B cell (primary cell): Measurements from ENCODE around the gene CALCOCO1. TPM values are rescaled to one million over a fixed set of nuclear protein-coding genes. Genes with fewer than 3 reads are reported as not detected.

ENCODE experiments used
- ATAC-seq: fragments of 200-7000 bp; cut with Tn5 transposase; one replicate; pipeline ENCODE4 v1.10.0; 2021; ENCODE audit warnings: low read depth, mild to moderate bottlenecking, moderate number of reproducible peaks, moderate library complexity
- CTCF ChIA-PET: fragments of 350-600 bp; sonication (Branson Sonifier 250); formaldehyde crosslinking; loops from one replicate; lab custom pipeline; 2021; ENCODE audit warnings: antibody characterized with exemption, inconsistent platforms; lab: Charles Lee
- POLR2A ChIA-PET: fragments of 350-600 bp; sonication (Branson Sonifier 250); formaldehyde crosslinking; loops from one replicate; lab custom pipeline; 2021; ENCODE audit warnings: antibody characterized with exemption; lab: Charles Lee
- DNase-seq: peaks from one replicate; pipeline ENCODE4 v3.0.0; 2013
- H2AFZ ChIP-seq: 2 replicates; pipeline ENCODE4 v1.6.1; 2012; ENCODE audit warnings: mild to moderate bottlenecking, low read depth, low read length; ENCODE audit not compliant: insufficient read depth, poor library complexity, severe bottlenecking
- H3K27ac ChIP-seq, 2 donors: 1 replicate in 1 of 2; 2 replicates in 1 of 2; pipeline ENCODE4 v1.5.1; 2012 to 2013; ENCODE audit warnings: low read length in 2 of 2, mild to moderate bottlenecking in 2 of 2, moderate library complexity in 1 of 2
- H3K27me3 ChIP-seq, 4 experiments: fragments of 200-600 bp in 1 of 4; sonication (generic) in 1 of 4; replicated peaks in 1 of 4; 1 replicate in 2 of 4; 2 replicates in 2 of 4; pipeline versions ENCODE4 v1.6.1 to v1.7.0; 2013 to 2016; ENCODE audit warnings: low read length in 3 of 4, mild to moderate bottlenecking in 2 of 4, mixed read lengths in 1 of 4, moderate library complexity in 1 of 4; ENCODE audit not compliant: insufficient read depth in 4 of 4, control insufficient read depth in 3 of 4; ENCODE audit errors: control extremely low read depth in 1 of 4
- H3K36me3 ChIP-seq, 2 experiments: replicated peaks in 1 of 2; 1 replicate in 1 of 2; 2 replicates in 1 of 2; pipeline versions ENCODE4 v1.6.1 to v1.7.1; 2013; ENCODE audit warnings: low read length in 1 of 2; ENCODE audit not compliant: insufficient read depth in 2 of 2, control insufficient read depth in 1 of 2; ENCODE audit errors: control extremely low read depth in 1 of 2, extremely low read depth in 1 of 2
- H3K4me1 ChIP-seq, 2 donors: fragments of 200-600 bp in 1 of 2; sonication (generic) in 1 of 2; 1 replicate in 1 of 2; 2 replicates in 1 of 2; pipeline versions ENCODE4 v1.5.1 to v1.6.1; 2013 to 2017; ENCODE audit warnings: low read length in 2 of 2; ENCODE audit not compliant: control insufficient read depth in 2 of 2, insufficient read depth in 2 of 2
- H3K4me2 ChIP-seq: replicated peaks from 2 replicates; pipeline ENCODE3; 2012; ENCODE audit warnings: mild to moderate bottlenecking, low read depth, low read length; ENCODE audit not compliant: poor library complexity, severe bottlenecking
- H3K4me3 ChIP-seq, 5 experiments: fragments of 200-600 bp in 1 of 5; sonication (generic) in 1 of 5; 1 replicate in 3 of 5; 2 replicates in 2 of 5; pipeline versions ENCODE4 v1.5.1 to v1.7.0; 2011 to 2016; ENCODE audit warnings: low read length in 4 of 5, mild to moderate bottlenecking in 4 of 5, low read depth in 2 of 5, control low read depth in 1 of 5, moderate library complexity in 1 of 5; ENCODE audit not compliant: insufficient read depth in 1 of 5; ENCODE audit errors: control extremely low read depth in 1 of 5, extremely low read depth in 1 of 5
- H3K79me2 ChIP-seq: fragments of 200-600 bp; sonication (generic); one replicate; pipeline ENCODE4 v1.6.0; 2016; ENCODE audit warnings: low read length; ENCODE audit not compliant: control insufficient read depth, insufficient read depth
- H3K9ac ChIP-seq: fragments of 200-600 bp; sonication (generic); 2 replicates; pipeline ENCODE4 v1.6.1; 2017; ENCODE audit warnings: mild to moderate bottlenecking, low read length, moderate library complexity
- H3K9me3 ChIP-seq, 3 donors: one replicate each; pipeline versions ENCODE4 v1.6.1 to v1.7.1; 2013; ENCODE audit warnings: low read length in 2 of 3; ENCODE audit not compliant: control insufficient read depth in 2 of 3, insufficient read depth in 1 of 3; ENCODE audit errors: control extremely low read depth in 1 of 3
- H4K20me1 ChIP-seq: 2 replicates; pipeline ENCODE4 v1.6.0; 2012; ENCODE audit warnings: mild to moderate bottlenecking, low read length; ENCODE audit not compliant: insufficient read depth, control insufficient read depth, poor library complexity, severe bottlenecking
- H3K27ac Mint-ChIP-seq: one replicate; pipeline ENCODE4 v1.8.0; 2021; ENCODE audit warnings: mixed read lengths
- H3K27me3 Mint-ChIP-seq: one replicate; pipeline ENCODE4 v1.8.0; 2021; ENCODE audit warnings: mixed read lengths
- H3K4me1 Mint-ChIP-seq: one replicate; pipeline ENCODE4 v1.8.0; 2021; ENCODE audit warnings: mixed read lengths
- H3K4me3 Mint-ChIP-seq: one replicate; pipeline ENCODE4 v1.8.0; 2021; ENCODE audit warnings: mixed read lengths
- H3K9me3 Mint-ChIP-seq: one replicate; pipeline ENCODE4 v1.8.0; 2022; ENCODE audit warnings: mixed read lengths; ENCODE audit not compliant: insufficient read depth
- EZH2 ChIP-seq: IDR thresholded peaks from 2 replicates; pipeline ENCODE4 v1.6.1; 2012; ENCODE audit warnings: borderline replicate concordance, low read depth, mild to moderate bottlenecking, moderate library complexity, low read length; ENCODE audit not compliant: insufficient read depth, poor library complexity, severe bottlenecking
- WGBS: methylation state at CpG from one replicate; pipeline ENCODE4 v1.1.5; 2013; ENCODE audit warnings: missing lambda C conversion rate; ENCODE audit not compliant: insufficient coverage; 5-methylcytosine and 5-hydroxymethylcytosine counted together
- intact Hi-C: fragments of 100-400 bp; cut with micrococcal nuclease; formaldehyde crosslinking; loops from one replicate; pipeline ENCODE4 v1.10.0; 2022
- polyA plus RNA-seq: library from polyadenylated mRNA; depleted of rRNA; stranded (reverse); fragments of >200 nt; gene quantifications from 2 replicates; pipeline ENCODE4 v1.2.3, GENCODE V29; 2012
- total RNA-seq, 2 donors: library from RNA; stranded (reverse); fragments of 120-200 nt in 1 of 2; gene quantifications; 1 replicate in 1 of 2; 2 replicates in 1 of 2; pipeline versions ENCODE4 v1.2.3 to v1.2.4, GENCODE V29; 2013 to 2022
- TF ChIP-seq, protein P1 (sequence below): fragments of 200-600 bp; IDR thresholded peaks from one replicate; pipeline ENCODE4 v1.8.0; 2022; ENCODE audit warnings: antibody characterized with exemption, mild to moderate bottlenecking

The CALCOCO1 gene
- total and polyA plus RNA-seq, 2 donors (not counting 1 experiment from before 2014, with no cell fraction given), result 169 to 179 TPM

DNA sequence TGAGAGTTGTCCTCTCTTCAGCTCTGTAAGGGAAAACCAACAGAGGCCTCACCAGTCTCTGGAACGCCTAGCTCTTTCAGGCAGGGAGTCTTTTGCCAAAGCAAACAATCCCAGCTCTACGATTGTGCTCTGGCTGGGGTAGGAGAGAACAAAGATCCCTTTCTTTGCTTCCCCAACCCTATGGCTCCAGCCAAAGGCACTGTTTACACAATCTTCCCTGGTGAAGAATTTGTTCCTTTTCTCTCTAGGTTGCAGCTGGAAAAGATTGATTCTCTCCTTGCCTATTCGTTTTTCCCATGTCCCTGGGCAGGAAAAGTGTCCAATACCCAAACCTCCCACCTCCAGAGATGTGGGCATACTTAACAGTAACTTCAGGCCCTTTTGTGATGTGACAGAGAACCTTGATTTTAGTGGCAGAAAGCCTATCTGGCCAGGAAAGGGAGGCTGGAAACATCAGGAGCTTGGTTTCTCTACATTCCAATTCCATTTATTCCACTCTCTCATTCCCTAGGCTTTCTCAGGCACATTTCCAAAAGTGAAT is 68.2 kb downstream of the CALCOCO1 start:
- no peak for TF ChIP-seq EZH2
- TF ChIP-seq, protein P1, sequence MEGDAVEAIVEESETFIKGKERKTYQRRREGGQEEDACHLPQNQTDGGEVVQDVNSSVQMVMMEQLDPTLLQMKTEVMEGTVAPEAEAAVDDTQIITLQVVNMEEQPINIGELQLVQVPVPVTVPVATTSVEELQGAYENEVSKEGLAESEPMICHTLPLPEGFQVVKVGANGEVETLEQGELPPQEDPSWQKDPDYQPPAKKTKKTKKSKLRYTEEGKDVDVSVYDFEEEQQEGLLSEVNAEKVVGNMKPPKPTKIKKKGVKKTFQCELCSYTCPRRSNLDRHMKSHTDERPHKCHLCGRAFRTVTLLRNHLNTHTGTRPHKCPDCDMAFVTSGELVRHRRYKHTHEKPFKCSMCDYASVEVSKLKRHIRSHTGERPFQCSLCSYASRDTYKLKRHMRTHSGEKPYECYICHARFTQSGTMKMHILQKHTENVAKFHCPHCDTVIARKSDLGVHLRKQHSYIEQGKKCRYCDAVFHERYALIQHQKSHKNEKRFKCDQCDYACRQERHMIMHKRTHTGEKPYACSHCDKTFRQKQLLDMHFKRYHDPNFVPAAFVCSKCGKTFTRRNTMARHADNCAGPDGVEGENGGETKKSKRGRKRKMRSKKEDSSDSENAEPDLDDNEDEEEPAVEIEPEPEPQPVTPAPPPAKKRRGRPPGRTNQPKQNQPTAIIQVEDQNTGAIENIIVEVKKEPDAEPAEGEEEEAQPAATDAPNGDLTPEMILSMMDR, result no peak
- Mint-ChIP-seq H3K4me1 (no peaks in the 10 kb centered on the region), H3K9me3 (no peaks in the 10 kb centered on the region), H3K27me3 (no peaks in the 10 kb centered on the region), H3K4me3 (no peak overlapping the region), H3K27ac (no peak overlapping the region)
- Histone ChIP-seq H3K4me3 (no peak overlapping the region), H3K9ac (no peak overlapping the region), H3K4me1 (no peaks in the 10 kb centered on the region), H3K79me2 (no peaks in the 10 kb centered on the region), H3K27me3 (no peaks in the 10 kb centered on the region), H2AFZ (no peak overlapping the region), H3K9me3 (no peaks in the 10 kb centered on the region), H3K4me2 (no peak overlapping the region), H3K27ac (no peak overlapping the region), H4K20me1 (no peaks in the 10 kb centered on the region), H3K36me3 (peaks cover 0 to 4% of the 10 kb centered on the region in 2 experiments)
- no peak for ATAC-seq
- ChIA-PET POLR2A (interaction anchor here (0.7 kb wide), 1 partner anchor 146 kb away, joined by 5 read pairs; no protein-coding TSS in a partner anchor), CTCF (no interaction called here)
- no CpG with 5 or more reads among the region's 3 CpGs for WGBS
- no peak for DNase-seq
- intact Hi-C loops, result no loop called here

Other genes starting within 250 kb of the CALCOCO1 start
- gene MAP3K12, start 228.0 kb downstream of the CALCOCO1 start, total RNA-seq, result 15.0 and 15.1 TPM in 2 replicates
- gene MAP3K12, start 228.0 kb downstream of the CALCOCO1 start, polyA plus RNA-seq, result 17.0 and 20.5 TPM in 2 replicates
- gene TARBP2, start 226.2 kb downstream of the CALCOCO1 start, total RNA-seq, result 36.3 and 41.6 TPM in 2 replicates
- 47.2 and 65.5 TPM in 2 replicates for gene TARBP2, start 226.2 kb downstream of the CALCOCO1 start, polyA plus RNA-seq
- gene NPFF, start 220.0 kb downstream of the CALCOCO1 start, total RNA-seq, result not detected in 2 replicates
- gene NPFF, start 220.0 kb downstream of the CALCOCO1 start, polyA plus RNA-seq, result 0.34 TPM in 1 of 2 replicates, not detected in the other
- 42.2 and 42.9 TPM in 2 replicates for gene ATF7, start 101.1 kb downstream of the CALCOCO1 start, total RNA-seq
- gene ATF7, start 101.1 kb downstream of the CALCOCO1 start, polyA plus RNA-seq, result 15.6 and 15.7 TPM in 2 replicates
- 205 and 212 TPM in 2 replicates for gene ATP5MC2, start 51.4 kb downstream of the CALCOCO1 start, total RNA-seq
- 276 and 435 TPM in 2 replicates for gene ATP5MC2, start 51.4 kb downstream of the CALCOCO1 start, polyA plus RNA-seq
- gene CISTR, start 24.5 kb upstream of the CALCOCO1 start, total RNA-seq, result not detected in 2 replicates
- not detected in 2 replicates for gene CISTR, start 24.5 kb upstream of the CALCOCO1 start, polyA plus RNA-seq
- gene HOXC13, start 211.4 kb upstream of the CALCOCO1 start, total RNA-seq, result not detected in 2 replicates
- gene HOXC13, start 211.4 kb upstream of the CALCOCO1 start, polyA plus RNA-seq, result not detected in 2 replicates
- not detected in 2 replicates for gene HOXC12, start 227.5 kb upstream of the CALCOCO1 start, total RNA-seq
- gene HOXC12, start 227.5 kb upstream of the CALCOCO1 start, polyA plus RNA-seq, result not detected in 2 replicates
- gene HOXC11, start 245.7 kb upstream of the CALCOCO1 start, total RNA-seq, result not detected in 2 replicates
- gene HOXC11, start 245.7 kb upstream of the CALCOCO1 start, polyA plus RNA-seq, result not detected in 2 replicates
- gene HOTAIR, start 247.5 kb upstream of the CALCOCO1 start, total RNA-seq, result not detected in 2 replicates
- gene HOTAIR, start 247.5 kb upstream of the CALCOCO1 start, polyA plus RNA-seq, result not detected in 2 replicates